Bronchial epithelial cell (primary cell): ENCODE measurements around the gene KANK2. TPM values are rescaled to one million over a fixed set of nuclear protein-coding genes. Genes with fewer than 3 reads are reported as not detected.

Experiments used
- DNase-seq: peaks from one replicate; pipeline ENCODE4 v3.0.0-alpha.2; 2010; ENCODE audit warnings: low read depth
- FAIRE-seq: peaks from 2 replicates; lab custom pipeline; 2011; peaks lifted over from hg19 to GRCh38; lab: Jason Lieb, UNC
- H3K27me3 ChIP-seq: 2 replicates; pipeline ENCODE4 v1.5.1; 2011; ENCODE audit warnings: low read length; ENCODE audit not compliant: control insufficient read depth, insufficient read depth
- H3K36me3 ChIP-seq: 2 replicates; pipeline ENCODE4 v1.5.1; 2011; ENCODE audit warnings: low read length; ENCODE audit not compliant: control insufficient read depth, insufficient read depth
- H3K4me3 ChIP-seq: 2 replicates; pipeline ENCODE4 v1.5.1; 2011; ENCODE audit warnings: mild to moderate bottlenecking, low read depth, low read length, control low read depth
- total RNA-seq: library from RNA; depleted of rRNA; stranded (reverse); fragments of >200 nt; gene quantifications from 2 replicates; pipeline ENCODE4 v1.2.1, GENCODE V29; 2014
- TF ChIP-seq, protein P1 (sequence below): IDR thresholded peaks from 2 replicates; pipeline ENCODE4 v1.5.1; 2011; ENCODE audit warnings: mild to moderate bottlenecking, moderate library complexity, low read length, control low read depth, inconsistent platforms; ENCODE audit not compliant: insufficient read depth, severe bottlenecking

Gene KANK2
- total RNA-seq, 1 donor from 2014 or later = 10.8 TPM

- TF ChIP-seq, protein P1, sequence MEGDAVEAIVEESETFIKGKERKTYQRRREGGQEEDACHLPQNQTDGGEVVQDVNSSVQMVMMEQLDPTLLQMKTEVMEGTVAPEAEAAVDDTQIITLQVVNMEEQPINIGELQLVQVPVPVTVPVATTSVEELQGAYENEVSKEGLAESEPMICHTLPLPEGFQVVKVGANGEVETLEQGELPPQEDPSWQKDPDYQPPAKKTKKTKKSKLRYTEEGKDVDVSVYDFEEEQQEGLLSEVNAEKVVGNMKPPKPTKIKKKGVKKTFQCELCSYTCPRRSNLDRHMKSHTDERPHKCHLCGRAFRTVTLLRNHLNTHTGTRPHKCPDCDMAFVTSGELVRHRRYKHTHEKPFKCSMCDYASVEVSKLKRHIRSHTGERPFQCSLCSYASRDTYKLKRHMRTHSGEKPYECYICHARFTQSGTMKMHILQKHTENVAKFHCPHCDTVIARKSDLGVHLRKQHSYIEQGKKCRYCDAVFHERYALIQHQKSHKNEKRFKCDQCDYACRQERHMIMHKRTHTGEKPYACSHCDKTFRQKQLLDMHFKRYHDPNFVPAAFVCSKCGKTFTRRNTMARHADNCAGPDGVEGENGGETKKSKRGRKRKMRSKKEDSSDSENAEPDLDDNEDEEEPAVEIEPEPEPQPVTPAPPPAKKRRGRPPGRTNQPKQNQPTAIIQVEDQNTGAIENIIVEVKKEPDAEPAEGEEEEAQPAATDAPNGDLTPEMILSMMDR = no peak
- Histone ChIP-seq H3K4me3 (no peak overlapping the region), H3K27me3 (no peaks in the 10 kb centered on the region), H3K36me3 (peaks cover 5% of the 10 kb centered on the region)
- no peak for FAIRE-seq
- no peak for DNase-seq
These were observed 26.2 kb downstream of the KANK2 start for GRCh38 chr19:11171144-11171543.

DNA sequence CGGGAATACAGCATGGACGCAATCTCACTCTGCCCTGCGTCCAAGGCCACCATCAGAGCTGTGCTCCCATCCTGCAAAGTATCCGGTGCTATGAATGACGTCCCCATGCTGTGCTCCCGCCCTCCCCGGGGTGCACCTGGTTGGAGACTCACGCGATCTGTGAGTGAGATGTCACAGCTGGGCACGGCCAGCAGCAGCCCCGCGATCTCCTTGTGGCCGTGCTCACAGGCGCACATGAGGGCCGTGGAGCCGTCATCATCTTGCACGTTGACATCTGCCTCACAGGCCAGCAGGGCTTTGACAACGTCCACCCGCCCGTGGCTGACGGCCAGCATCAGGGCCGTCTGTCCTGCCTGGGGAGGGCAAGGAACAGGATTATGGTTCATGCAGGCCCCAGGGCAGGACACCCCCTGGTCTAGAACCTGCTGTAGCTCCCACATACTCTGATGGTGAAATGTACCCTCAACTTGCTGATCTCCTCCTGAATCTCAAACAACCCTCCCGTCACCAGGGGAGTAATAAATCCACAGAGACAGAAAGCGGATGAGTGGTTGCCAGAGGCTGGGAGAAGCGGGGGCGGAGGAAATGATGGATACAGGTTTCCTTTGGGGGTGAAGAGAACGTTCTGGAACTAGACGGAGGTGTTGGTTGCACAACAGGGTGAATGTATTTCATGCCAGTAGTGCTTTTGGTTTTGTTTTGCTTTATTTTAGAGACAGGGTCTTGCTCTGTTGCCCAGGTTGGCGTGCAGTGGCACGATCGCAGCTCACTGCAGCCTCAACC, 27.3 kb downstream of the KANK2 start:
- no peak for FAIRE-seq
- TF ChIP-seq, protein P1 = no peak
- Histone ChIP-seq H3K27me3 (no peaks in the 10 kb centered on the region), H3K36me3 (peaks cover 5% of the 10 kb centered on the region), H3K4me3 (no peak overlapping the region)
- DNase-seq = peak; percentile 15

GRCh38 chr19:11168568-11168967, 28.8 kb downstream of the KANK2 start:
- H3K27me3 ChIP-seq = no peaks in the 10 kb centered on the region
- H3K36me3 ChIP-seq = peaks cover 4% of the 10 kb centered on the region
- DNase-seq (peak; percentile 98), FAIRE-seq (peak; percentile 100)
- TF ChIP-seq, protein P1 = no peak
- no peak overlapping the region for H3K4me3 ChIP-seq

- no peak overlapping the region for H3K4me3 ChIP-seq
- H3K36me3 ChIP-seq = peaks cover 3% of the 10 kb centered on the region
- FAIRE-seq = no peak
- TF ChIP-seq, protein P1 = no peak
- no peaks in the 10 kb centered on the region for H3K27me3 ChIP-seq
- DNase-seq = no peak
These were observed 30.8 kb downstream of the KANK2 start for GRCh38 chr19:11166281-11167142.

DNA sequence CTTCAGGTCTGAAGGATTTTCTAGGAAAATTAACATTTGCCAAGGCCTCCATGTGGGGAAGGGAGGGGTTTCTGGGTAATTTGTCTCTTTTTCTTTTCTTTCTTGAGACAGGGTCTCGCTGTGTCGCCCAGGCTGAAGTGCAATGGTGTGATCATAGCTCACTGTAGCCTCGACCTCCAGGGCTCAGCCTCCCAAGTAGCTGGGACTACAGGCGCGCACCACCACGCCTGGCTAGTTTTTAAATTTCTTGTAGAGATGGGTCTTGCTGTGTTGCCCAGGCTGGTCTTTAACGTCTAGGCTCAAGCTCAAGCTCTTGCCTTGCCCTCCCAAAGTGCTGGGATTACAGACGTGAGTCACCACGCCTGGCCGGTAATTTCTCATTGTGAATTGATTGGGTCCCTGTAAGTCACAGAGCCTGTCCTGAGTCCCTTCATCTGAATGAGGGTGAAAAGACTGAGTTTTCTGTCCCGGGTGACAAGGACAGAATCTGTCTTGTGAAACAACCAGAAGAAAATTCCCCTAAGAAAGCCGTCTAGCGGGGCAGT, 31.8 kb downstream of the KANK2 start:
- TF ChIP-seq, protein P1 = no peak
- Histone ChIP-seq H3K4me3 (no peak overlapping the region), H3K27me3 (no peaks in the 10 kb centered on the region), H3K36me3 (peaks cover 3% of the 10 kb centered on the region)
- FAIRE-seq = no peak
- DNase-seq = no peak
